Left forelimb (tissue), 1 donor: Measurements from ENCODE around the gene PPP2R2B.
"Not testable (repeated sequence)": the region's sequence is repeated elsewhere in the genome, so short reads cannot be mapped to it uniquely, and the experiment has no call there.

Experiments used
- DNase-seq: peaks from one replicate; pipeline ENCODE4 v3.0.0-alpha.2; 2018; ENCODE audit warnings: low spot score

The PPP2R2B gene

DNA sequence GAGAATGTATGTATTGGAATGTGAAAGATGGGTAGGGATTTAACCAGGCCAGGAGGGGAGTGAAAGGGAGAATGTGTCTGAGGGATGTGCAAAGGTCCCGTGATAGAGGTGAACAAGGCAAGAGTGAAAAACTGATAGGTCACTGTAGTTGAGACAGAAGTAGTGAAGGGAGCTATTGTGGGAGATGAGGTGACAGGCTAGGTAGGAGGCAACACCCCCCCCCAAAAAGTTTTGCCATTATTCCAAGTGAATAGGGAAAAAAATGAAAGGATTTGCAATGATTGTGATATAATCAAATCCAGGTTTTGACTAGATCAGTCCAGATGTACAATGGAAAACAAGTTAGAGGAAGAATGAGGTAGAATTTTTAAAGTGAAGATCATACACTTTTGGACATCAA, 226.0 kb downstream of the PPP2R2B start:
- DNase-seq, result no peak

DNA sequence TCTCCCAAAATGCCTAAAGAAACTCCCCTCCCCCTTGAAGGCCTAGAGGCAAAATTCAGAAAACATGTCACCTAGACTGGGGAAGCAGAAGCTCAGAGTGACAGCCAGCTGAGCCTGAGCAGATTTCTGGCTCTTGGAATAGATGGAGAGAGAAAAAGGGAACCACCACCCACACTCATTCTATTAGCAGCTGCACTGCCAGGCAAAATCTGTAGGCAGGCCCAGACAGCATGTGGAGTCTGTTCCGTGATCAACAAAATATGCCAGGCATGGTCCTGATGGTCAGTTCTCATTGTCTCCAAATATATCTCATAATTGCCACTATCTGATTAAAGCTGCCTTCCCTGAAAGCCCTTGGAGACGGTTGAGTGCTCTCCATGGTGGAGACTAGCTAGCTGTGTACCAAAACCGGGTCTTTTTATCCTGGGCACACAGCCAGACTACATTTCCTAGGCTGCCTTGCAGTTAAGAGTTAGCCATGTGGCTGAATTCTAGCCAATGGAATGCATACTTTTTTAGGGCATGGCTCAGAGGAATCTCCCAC, 230.8 kb downstream of the PPP2R2B start:
- DNase-seq, result no peak

DNA sequence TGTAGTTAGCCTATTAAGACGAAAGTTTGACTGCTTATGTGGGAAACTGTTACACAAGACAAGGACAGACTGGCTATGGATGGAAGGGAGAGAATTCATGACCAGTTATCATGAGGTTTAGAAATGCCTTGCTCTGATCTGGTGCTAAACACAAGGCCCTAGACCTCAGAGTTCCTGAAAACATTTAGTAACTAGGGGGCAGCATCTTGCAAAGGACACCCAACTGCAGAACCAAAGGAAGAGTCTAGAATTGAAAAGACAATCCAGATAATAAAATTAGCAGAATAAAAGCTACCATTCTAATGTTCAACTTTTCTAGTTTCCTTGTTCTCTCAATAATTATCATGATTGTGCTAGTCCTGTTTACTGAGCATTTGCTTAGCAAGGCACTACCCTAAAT, 232.1 kb downstream of the PPP2R2B start:
- no peak for DNase-seq

DNA sequence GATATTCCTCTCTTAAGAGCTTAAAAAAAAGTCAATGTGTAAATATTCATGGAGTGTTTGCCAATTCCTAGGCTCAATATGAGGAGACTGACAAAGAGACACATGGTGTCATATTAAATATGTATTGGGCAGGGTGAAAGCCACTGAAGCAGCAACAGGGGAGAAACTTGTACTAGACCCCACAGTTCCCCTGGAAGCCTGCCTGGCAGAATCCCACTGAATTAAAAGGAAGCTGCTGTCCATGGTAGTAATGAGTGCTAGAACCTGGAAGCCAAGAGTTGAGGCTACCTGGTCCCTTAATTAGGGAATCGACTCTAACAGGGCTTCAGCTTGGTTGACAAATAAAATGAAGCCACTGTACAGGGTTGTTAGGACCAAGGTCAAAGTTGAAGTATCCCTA, 233.2 kb downstream of the PPP2R2B start:
- no peak for DNase-seq

DNA sequence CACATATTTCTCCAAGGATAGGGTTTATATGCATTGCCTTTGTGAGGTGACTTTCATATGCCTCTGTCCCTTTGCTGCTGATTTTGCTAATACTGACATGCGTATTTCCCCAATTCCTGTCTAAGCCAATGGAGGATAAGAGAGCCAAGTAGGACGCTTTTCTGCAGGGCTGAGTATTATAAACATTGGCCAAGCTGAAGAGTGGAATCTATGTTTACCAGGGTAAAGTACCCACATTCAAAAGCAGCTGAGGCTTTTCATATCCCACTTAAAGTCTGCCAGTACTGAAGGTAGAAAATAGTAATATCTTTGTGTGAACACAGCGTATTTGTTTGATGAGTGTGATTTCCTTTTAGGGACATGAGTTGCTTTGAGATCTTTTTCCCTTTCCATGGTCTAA, 233.7 kb downstream of the PPP2R2B start:
- DNase-seq, result no peak

DNA sequence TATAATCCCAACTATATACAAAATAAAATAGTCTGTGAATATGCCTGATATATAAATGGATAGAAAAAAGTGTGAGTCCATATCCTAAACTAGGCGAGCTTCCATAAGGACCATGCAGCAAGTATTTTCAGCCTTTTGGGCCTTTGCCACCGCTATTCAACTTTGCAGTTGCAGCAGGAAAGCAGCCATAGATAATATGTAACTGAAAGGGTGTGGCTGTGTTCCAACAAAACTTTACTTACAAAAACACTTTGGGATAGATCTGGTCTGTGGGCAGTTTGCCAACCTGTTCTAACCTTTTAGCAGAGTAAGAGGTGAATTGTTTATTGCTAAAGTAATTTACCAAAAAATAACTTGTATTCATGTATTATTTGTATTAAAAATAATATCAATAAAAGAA, 234.8 kb downstream of the PPP2R2B start:
- DNase-seq, result no peak

DNA sequence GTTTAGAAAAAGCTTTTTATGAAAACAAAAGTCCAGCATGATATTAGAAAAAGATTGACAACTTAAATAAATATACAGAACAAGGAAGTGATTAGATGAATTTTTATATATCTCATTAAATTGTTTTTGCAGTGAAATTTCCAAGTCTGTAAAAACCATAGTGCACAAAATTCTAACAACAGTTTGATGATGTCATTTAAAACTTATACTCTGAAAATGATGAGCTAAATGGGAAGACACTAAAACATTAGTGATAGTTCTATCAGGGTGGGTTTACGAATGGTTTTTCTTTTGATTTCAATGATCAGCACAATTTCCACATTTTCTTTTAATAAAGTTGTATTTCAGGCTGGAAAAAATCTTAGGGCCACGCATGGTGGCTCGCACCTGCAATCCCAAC, 236.1 kb downstream of the PPP2R2B start:
- no peak for DNase-seq

DNA sequence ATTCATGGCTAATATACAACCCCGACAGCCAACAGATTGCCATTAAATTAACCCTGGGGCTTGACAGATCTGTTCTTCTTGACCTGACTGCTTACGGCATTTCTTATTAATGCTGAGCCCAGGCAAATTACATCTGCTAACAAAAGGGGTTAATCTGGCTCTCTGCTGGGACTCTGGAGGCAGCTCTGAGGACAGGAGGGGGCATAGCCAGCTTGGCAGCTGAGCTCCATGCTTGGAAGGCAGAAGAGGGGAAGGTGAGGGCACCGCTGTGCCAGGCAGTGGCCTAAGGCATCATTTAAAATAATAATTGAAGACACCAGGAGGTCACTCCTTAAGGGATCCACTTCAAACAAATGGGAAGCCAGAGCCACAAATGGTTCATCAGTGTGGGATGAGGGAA, 236.6 kb downstream of the PPP2R2B start:
- no peak for DNase-seq

DNA sequence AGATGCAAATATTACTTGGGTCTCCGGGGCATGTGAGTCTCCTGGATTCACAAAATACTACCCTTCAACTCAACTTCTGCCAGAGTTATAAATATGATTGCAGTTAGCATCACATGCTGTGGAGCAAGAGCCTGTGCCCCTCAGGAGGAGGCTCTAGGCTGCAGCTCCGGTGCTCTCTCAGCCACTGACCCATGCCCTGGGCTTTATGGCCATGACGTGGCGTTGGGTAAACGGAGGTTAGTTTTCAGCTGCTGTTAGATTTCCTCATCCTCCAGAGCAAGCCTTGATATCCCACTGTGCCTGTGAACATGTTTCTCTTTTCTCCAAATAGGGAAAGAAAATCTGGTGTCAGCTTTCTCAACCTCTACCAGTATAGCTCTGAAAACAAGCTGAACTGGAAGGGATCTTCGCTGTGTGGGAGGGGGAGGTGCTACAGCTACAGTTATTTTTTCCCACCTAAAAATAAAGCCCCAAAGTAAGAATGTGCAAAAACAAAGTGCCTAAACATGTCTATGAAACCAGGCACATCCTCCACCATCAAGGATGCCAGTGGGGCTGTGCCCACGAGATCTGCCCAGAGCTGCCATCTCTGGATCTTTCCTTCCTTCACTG, 238.2 kb downstream of the PPP2R2B start:
- DNase-seq, result no peak

DNA sequence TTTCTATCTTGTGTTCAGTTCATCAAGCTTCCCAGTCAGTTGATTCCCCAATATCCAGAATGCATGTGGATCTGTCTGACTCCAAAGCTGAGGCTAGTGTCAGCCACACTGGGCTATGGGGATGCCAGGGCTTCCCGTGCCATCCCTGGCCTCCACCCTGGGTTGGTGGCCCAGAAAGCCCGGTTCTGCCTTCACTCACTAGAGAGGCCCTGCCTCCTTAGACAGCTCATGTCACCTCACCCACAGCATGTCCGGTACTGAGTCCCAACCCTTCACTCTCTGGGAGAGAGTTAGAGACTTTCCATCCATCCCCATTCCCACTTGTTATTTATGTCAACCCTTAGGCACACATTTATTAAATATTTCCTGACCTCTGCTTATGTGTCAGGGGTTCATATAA, 243.1 kb downstream of the PPP2R2B start:
- no peak for DNase-seq

DNA sequence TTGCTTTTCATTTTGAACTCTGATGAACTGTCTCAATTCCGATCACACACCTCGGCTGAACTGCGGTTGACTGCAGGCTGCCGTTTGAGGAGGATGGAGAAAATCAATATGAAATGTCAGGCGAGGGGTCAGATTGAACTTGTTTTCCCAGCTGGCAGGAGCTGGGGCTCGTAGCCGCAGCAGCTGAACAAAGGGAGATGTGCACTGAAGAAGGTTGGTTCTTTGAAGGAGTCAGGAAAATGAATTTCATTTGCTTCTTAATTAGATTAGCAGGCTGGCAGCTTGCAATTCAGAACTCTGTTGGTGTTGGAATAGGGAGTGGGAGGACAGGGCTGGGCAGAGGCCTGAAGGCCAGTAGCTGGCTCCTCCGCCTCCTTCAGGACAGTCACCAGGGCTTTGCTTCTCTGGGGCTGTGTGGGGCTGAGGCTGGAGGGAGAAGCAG, 245.2 kb downstream of the PPP2R2B start:
- no peak for DNase-seq

DNA sequence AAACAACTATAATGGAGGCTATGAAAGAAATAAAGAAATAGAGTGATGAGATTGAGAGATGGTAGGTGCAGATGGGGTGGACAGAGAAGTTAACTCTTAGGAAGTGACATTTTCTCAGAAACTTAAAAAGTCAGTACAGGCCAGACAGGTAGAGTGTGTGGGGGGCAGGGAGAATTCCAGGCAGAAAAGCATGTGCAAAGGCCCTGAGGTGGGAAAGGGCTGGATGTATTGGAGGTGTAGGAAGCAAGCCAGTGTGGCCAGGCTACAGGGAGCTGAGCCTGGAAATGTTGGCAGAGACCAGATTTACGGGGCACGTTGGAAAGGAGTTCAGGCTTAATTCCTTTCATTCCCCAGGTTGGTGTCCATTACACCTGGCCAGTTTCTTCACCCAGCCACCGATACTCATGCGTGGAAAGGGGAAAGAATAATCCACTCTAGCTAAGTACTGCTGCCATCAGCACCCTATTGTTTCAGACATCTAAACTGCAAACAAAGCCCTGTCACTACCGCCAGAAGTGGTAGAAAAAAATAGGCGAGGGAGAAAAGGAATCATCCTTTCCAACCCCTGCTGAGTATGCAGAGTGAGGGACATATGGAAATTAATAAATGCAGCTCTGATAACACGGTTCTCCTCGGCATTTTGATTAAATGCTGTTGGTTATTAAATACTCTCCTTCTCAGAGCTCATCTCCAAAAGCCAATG, 245.8 kb downstream of the PPP2R2B start:
- no peak for DNase-seq

DNA sequence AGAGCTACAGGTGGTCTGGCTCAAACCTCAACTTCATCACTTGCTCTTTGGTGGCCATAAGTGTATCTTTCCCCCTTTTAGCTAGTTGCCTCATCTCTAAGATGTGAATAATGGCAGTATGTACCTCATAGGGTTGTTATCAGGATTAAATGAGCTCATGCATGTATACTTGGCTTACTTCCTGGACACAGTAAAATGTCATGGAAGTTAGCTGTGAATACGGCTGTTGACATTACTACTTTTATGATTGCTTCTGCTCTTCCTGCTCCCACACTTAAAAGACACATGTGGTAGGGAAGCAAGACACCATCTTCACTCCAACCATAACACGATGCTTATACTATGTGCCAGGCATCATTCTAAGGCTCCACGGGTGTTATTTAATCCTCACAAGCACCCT, 248.1 kb downstream of the PPP2R2B start:
- DNase-seq, result no peak

DNA sequence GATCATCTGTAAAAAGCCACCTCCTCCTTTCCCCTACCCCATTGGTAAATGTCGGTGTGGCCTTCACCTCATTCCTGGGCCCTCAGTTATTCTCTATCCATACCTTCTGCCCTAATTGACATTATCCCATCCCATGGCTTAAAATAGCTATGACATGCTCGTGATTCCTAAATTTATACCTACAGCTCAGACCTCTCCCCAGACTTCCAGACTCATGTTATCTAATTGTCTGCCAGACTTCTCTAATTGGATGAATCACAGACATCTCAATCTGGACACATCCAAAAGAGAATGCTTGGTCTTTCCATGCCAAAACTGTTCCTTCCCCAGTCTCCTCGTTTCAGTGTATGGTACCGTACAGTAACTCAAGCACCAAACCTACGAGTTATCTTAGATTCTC, 249.6 kb downstream of the PPP2R2B start:
- DNase-seq, result no peak

DNA sequence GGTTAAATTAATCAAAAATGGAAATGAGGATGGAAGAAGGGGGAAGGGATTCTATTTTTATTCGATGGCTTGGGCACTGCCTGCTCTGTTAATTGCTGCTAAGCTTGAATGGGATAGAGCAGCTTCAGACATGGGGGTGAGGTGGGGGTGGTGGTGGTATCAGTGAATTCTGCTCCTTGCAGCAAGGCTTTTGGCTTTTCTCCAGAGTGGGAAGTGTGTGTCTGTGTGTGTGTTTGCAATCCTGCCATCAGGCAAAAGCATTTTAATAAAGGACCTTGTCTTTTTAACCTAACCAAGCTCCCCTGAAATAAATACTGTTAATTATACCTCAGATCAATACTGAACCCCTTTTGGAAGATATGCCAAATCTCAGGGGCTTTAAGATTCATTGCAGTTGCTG, 251.6 kb downstream of the PPP2R2B start:
- DNase-seq, result no peak

DNA sequence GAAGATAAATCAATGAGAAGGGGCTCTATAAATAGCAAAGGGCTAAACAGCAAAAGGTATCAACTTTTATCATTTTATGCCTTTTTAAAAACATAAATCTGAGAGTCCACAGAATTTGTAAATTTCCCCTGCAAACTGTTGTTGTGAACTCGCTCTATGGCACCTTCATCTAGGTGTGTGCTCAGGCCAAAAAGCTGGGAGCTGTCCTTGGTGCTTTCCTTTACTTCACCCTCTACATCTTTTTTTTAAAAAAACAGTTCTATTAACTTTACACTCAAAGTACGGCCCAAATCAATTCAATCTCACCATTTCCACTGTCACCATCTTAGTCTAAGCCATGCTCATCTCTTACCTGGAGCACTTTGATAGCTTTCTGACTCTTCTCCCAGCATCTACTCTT, 254.4 kb downstream of the PPP2R2B start:
- no peak for DNase-seq

DNA sequence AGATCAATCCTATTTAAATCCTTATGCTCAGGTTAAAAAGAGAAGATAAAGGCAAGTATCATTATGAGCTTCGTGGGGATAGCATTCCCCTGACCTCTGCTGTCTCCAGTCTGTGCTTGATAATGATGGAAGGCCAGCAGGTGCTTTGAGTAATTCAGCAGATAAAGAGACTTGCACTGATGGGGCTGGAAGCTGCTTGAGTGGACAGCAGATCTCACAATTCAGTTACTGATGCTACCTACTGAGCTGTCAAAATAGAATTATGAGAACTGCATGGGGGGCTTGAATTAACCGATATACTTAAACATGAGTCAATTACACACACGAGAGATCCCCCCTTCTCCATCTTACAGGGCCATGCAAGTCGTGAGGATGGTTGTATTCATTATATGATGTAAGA, 254.9 kb downstream of the PPP2R2B start:
- no peak for DNase-seq

DNA sequence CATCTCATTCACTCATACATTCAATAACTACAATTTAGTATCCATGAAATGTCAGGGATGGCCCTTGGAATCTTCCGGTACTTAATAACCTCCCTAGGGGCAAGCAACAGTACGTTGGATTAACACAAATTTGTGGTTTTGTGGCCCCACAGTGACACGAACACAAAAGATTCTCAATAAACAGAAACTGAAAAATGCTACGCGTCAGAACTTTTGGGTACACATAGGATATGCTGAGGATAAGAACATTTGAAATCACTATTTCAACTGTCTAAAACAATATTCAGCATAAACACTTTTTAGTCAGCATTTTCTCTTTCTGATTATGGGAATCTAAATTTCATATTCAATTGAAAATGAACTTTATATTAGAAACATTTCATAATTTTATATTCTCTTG, 255.5 kb downstream of the PPP2R2B start:
- no peak for DNase-seq

DNA sequence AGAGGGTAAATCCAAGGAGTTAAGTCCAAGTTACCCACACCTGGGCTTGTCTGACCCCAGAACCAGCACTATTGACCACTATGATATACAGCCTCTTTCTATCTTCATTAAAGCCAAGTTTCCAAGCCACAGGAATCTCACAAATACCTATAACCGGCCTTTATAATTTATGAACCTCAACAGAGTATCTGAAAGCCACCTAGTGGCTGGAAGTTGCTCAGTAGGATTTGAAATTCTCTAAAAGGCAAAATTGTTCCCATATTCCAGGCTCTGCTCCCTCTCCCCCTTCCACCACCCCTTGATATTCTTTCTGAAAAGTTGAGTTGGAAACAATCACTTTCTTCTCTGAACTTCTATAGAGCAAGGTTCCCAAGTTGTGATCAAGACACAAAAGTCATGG, 256.2 kb downstream of the PPP2R2B start:
- DNase-seq, result no peak

DNA sequence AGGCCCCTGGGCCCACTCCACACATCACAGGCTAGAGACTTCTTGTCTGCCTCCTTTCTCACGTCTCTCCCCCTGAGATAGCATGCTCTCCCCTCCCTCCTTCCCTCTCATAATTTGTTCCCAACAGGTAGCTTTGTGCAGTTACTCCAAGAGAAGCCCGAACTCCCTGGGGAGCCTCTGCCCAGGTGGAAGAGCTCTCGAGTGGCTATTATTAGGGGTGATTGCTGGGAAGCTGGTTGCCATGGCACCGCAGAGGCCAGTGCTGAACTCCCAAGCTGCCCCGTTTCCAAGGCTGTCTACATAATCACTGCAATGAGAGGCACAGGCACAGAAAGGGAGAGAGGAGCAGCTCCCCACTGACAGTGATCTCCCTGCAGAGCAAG, 257.9 kb downstream of the PPP2R2B start:
- no peak for DNase-seq

DNA sequence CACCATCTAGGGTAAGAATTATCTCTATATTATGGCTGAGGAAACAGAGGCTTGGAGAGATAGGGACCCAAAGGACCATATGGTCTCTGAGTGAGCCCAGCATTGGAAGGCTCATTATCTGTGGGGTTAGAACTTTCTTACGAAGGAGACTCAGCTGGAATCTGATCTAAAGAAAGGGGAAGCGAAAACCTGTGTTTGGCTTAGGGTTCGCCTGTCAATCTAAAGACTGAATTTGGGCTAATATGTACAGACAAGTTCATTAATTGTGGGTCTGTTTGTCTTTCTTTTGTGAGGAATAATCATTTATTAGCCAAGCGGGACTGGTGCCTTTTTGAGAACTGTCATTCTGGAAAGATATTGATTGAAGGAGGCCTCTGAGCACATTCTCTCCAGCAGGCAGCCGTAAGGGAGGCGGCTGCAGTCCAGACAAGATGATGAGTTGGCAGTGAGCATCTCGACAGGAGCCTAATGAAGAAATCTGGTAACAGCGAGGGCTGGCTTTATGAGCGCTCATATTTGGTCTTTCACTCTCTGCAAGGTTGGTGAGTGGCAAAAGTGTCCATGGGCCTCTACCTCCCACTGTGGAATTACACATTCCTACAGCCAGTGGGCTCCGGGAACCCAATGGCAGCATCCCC, 258.4 kb downstream of the PPP2R2B start:
- DNase-seq, result no peak

DNA sequence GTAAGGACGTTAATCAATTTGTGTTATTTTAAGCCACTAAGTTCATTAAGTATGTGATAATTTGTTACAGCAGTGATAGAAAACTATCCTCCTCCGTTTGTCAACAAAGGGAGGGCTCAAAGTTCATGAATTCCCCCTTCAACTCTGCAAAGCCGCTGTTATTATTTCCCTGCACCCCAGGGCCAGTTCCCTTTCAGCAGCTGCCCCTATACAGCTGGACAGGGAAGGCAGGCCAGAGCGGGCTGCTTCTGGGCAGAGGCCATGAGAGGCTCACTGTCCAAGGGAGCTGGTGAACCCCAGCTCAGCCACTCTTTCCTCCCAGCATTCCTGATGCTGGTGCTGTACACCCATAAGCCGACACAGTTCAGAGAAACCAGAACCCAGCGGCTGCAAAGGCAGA, 260.1 kb downstream of the PPP2R2B start:
- DNase-seq, result no peak

DNA sequence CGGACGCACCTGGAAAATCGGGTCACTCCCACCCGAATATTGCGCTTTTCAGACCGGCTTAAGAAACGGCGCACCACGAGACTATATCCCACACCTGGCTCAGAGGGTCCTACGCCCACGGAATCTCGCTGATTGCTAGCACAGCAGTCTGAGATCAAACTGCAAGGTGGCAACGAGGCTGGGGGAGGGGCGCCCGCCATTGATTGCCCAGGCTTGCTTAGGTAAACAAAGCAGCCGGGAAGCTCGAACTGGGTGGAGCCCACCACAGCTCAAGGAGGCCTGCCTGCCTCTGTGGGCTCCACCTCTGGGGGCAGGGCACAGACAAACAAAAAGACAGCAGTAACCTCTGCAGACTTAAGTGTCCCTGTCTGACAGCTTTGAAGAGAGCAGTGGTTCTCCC, 268.8 kb downstream of the PPP2R2B start:
- not testable (repeated sequence) for DNase-seq
